Embryonic facial prominence (tissue), 1 donor: Measurements from ENCODE around the gene TMEM79.
A peak's percentile ranks its signal among the peaks of the same experiment; 100 is the strongest.

ENCODE experiments used
- DNase-seq: peaks from one replicate; pipeline ENCODE4 v3.0.0-alpha.2; 2016; ENCODE audit errors: extremely low spot score

TMEM79 gene

DNA sequence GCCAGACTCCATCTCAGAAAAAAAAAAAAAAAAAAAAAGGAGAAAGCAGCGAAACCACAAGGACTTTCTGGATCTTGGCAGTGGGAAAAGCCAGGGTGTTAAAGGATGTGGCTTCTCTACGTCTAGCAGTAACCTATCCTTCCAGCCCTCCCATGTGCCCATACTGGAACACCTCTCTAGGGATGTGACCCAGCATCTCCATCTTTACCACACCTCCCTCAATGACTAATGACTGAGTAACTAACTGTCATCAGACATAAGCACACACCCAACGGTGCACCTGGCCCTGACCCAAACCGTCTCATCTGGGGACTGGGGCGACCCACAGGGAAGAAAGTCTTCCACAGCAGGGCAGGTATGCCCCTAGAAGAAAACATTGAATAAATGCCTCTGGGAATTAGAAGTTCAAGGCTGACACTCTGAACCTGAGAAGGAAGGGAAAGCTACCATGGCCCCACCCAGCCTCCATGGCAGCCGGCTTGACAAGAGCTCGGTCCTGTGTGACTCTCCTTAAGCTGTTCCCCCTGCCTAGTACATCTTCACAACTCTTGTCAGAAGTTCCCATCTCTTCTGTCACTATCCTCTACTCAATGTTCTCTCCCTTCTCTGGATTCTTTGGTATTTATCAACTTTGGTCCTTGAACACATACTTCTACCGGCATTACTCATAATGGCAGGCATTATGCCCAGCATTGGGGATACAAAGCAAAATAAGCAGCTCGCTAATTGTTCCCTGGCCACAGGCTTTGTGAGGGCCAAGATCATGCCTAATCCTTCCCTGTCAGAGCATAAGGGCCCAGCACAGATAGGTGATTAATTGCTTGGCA is 21.5 kb upstream of the TMEM79 start:
- DNase-seq, result no peak

DNA sequence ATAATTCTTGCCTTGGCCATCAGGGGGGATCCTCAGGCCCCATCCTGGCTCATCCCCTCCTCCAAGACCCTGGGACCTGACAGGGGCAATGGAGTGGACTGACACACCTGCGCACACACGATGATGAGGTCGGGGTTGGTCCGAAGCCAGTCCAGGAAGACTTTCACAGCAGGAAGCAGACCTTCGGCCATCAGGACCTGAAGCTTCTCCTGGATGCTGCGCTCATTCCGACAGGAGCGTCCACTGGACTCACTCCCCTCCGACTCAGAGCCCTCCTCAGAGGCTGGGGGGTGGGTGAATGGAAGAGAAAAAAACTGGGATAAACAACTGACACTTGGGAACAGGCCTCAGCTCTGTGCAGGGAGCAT is 20.9 kb upstream of the TMEM79 start:
- DNase-seq, result no peak

DNA sequence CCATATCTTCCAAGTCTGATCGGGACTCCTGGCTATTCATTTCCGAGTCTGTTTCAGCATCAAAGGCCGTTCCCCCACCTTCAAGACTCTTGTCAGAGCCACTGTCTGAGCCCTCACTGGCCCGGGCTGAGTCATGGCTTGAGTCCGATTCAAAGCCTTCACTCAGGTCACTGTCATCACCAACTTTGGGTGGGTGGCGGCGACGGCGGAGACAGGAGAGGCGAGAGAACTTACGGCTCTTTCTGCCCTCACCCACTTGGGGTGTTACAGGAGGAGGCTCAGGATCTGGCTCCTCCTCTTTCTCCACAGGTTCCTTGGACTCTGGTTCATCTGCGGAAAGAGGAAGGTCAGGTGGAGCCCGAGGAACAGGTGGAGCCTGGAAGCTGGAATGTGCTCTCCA is 18.1 kb upstream of the TMEM79 start:
- no peak for DNase-seq

DNA sequence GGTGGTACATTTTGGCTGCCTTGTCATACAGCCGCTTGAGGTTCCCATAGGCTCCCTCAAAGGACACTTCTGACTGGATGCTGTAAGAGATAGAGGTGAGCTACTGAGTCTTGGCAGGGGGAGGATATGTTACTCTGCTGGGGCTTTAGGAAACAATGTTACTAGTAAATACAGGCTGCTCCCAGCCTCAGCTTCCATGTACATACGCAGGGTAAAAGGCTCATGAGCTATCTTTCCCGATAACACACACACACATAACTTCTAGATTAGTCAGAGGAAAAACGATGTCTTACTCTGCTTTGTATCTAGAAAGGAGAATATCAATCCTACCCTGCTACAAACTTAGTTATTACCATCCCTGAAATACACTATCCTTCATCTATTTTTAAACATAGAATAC is 15.8 kb upstream of the TMEM79 start:
- no peak for DNase-seq

DNA sequence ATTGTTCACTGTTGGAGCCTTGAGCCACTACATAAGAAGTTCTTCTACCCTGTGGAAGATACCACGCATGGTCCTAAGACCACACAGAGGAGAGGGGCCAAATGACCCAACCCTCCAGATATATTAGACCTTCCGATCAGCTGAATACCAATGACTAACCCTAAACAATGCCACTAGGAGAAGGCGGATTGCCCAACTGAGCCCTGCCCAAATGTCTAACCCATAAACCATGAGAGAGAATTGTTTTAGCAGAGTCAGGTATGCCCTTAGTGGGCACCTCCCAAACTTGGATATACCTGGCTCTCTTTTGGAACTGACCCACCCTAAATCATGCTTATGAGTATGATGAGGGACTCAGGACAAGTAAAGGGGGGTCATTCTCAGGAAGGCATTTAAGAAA is 13.8 kb upstream of the TMEM79 start:
- no peak for DNase-seq

DNA sequence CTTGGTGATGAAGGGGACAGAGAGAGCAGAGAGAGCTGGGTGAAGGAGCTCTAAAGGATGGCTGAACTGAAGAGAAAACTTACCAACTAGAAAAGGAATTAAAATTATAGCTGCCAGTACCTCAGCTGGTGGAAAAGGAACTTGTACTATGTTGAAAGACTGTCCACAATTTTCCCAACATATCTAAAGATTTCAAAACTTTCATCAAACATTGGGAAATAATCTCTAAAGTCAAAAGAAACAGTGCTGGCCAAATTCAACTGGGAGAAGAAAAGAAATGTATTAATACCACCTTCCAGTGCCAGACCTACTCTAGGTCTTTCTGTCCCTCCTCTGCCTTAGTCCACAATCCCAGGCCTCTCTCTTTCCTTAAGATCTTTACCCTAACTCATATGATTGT is 7.6 kb upstream of the TMEM79 start:
- DNase-seq, result no peak

DNA sequence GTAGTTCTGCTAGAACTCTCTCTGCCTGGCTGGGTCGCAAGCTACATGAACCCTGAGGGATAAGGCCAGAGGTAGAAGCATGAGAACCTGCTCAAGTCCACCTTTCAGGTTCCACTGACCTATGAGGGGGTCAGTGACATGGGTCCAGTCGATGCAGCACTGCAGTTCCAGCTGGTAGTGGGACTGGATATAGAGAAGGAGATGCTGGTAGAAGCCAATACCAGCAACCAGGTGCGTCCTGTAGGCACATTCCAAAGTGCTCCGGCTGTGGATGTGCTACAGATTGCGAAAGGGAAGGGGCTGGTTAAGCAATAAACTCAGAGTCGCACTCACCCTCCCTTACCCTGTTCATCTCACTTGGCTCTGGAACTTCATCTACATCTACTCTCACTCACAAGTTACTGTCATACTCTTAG is 7.2 kb upstream of the TMEM79 start:
- DNase-seq, result no peak

DNA sequence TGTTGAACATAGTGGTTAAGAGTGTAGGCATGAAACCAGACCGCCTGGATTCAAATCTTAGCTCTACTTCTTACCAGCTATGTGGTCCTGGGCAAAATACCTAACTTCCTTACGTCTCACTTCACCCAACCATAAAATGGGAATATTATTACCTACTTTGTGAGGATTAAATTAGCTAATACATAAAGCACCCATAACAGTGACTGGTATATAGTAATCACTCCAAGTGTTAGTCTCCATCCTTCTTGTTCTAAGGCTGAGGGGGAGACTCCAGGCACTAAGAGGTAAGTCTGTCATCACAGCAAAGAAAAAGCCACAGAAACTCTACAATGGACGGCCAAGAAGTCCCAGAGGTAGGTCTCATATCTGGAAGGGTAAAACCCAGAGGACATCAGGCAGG is 4.3 kb upstream of the TMEM79 start:
- no peak for DNase-seq

DNA sequence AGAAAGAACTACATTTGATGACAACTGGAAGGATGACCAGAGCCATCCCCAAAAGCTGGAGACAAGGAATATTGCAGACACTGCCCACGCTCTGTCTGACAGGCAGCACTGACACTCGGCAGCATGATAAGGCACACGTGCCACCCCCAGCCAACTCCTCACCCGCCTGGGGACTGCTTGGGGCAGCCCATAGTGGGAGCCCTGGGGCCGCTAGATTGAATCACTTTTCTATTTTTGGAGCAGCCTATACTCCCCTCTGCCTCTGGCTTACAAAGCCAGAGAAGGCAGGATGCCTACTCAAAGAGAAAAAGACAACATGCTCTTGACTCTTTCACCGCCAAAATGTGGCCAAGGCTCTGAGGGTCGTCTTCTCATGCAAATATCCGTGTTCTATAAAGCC is 2.8 kb upstream of the TMEM79 start:
- DNase-seq, result no peak

DNA sequence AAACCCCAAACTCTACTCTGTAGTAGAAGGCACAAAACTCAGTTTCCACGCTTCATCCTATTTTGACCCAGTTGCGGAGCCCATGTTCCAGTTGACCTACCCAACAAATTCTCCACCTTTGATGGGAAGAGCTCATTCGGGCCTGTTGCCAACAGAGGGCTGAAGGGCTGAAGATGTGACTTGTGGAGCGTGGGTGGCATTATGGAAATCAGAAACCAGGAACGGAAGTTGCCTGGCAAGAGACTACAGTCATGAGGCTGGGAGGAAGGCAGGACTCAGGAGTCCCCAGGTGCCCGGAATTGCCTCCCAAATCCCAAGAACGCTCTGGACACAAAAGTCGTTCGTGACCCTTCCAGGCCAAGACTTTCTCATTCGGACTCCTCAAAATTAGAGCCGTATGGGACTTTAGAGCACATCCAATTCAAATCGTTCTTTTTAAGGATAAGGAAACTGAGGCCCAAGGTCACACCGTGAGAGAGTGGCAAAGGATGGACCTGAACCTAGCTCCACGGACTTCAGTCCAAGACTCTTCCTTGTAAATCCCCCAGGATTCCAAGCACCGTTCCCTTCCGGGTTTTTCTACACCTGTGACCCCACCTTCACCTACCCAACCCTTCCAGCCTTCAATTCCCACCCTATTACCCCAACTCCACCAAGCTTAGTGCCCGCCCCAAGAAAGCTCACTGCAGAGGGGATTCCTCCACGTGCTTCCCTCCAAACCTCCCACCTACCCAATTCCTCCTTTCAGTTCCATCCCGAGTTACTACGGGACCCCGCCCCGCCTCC is 2.2 kb upstream of the TMEM79 start:
- no peak for DNase-seq

DNA sequence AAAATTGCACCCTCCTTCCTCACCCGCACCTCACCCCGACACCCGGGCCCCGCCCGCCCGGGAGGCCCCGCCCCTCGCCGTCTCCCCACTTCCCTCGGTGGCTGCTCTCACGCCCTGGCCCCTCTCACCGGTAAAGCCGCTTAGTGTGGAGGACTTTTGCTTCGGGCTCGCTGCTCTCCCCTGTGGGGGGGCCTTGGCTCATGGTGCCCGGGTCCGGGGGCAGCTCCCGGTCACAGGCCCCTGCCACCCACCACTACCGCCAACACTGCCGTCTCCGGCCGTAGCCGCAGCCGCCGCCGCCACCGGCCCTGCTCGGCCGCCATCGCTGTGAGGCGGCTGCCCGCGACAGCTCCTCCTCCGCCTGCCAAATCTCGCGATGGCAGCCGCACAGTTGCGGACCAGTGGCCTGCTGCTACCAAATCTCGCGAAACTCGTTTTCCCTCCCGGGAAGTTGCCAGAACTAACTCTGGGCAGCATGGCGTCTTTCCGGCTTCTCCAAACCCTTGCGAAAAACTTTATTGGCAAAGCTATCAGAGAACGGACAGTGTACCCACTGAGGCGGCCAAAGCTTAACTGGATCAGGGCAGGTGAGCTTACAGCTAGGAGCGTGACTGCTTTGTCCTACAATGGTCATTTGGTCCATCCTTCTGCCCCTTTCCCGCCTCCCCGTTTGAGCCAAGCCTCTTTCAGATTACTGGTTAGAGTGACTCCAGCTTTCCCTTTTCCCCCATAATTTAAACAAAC is 1.5 kb upstream of the TMEM79 start, which contains the start of gene SMG5:
SMG5 (minus strand) TSS at position 347 of the 744 bp plus-strand sequence; CDS start at position 202, 145 bp downstream.
- DNase-seq, result peak; percentile 97

DNA sequence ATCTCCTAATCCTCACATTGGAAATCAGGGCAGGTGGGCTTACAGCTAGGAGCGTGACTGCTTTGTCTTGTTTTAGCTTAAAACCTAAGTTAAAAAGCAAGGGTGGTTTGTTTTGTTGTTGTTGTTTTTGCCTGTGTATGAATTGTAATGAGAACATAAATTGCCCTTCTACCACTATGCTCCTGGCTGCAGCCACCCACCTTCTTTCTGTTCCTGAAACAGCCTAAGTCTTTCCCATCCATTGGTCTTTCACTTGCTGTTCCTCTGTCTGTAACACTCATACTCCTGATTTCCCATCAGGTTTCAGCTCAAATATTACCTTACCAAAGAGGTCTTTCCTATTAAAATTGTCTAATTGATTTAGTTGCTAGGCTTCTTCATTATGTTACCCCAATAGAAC is 604 bp upstream of the TMEM79 start:
- no peak for DNase-seq

DNA sequence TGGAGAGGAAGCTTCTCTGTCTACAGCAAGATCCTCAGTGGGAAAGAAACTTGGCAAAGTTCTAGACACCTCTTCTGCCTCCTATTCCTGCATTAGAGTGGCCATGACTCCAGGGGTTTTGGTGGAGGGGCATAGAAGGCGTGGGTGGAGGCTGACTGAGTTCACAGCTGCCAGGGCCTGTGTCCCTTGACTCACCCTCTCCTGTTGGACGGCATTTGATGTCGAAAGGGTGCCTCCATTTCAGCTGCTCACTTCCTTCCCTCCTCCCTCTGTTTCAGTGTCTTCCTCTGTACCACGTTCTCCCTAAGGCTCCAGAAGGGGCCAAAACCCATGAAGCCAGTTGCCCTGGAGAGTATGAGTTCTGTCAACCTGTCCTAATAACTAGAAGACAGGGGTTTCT is 632 bp downstream of the TMEM79 start:
- DNase-seq, result no peak

DNA sequence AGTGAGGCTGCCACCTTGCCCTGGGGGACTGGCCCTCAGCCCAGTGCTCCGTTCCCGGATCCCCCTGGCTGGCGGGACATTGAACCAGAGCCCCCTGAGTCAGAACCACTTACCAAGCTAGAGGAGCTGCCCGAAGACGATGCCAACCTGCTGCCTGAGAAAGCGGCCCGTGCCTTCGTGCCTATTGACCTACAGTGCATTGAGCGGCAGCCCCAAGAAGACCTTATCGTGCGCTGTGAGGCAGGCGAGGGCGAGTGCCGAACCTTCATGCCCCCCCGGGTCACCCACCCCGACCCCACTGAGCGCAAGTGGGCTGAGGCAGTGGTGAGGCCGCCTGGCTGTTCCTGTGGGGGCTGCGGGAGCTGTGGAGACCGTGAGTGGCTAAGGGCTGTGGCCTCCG is 1.3 kb downstream of the TMEM79 start:
- no peak for DNase-seq

DNA sequence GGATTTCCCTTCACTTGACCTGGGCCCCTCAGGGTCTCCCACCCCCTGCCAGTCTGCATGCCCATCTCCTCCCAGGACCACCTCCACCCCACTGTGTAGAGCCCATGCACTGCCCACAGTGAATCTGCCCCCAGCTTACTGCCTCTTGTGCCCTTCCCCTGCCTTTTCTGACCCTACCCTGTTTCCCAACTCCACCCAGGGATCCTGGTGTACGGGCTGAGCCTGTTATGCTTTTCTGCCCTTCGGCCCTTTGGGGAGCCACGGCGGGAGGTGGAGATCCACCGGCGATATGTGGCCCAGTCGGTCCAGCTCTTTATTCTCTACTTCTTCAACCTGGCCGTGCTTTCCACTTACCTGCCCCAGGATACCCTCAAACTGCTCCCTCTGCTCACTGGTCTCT is 1.9 kb downstream of the TMEM79 start:
- no peak for DNase-seq

DNA sequence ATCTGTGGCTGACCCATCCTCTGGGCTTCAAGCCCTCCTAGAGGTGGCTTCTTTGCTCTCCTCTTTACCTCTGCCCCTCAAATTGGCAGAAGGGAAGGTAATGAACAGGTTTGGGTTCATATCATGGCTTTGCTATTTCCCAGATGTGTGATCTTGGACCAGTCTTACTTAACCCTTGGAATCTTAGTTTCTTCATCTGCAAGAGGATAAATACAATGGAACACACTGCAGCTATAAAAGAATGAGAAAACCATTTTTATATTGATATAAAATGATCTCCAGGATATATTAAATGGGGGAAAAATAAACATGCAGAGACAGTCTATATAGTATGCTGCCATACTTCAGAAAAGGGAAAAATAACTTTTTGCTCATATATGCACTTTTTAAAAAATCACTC is 5.7 kb downstream of the TMEM79 start:
- DNase-seq, result no peak

DNA sequence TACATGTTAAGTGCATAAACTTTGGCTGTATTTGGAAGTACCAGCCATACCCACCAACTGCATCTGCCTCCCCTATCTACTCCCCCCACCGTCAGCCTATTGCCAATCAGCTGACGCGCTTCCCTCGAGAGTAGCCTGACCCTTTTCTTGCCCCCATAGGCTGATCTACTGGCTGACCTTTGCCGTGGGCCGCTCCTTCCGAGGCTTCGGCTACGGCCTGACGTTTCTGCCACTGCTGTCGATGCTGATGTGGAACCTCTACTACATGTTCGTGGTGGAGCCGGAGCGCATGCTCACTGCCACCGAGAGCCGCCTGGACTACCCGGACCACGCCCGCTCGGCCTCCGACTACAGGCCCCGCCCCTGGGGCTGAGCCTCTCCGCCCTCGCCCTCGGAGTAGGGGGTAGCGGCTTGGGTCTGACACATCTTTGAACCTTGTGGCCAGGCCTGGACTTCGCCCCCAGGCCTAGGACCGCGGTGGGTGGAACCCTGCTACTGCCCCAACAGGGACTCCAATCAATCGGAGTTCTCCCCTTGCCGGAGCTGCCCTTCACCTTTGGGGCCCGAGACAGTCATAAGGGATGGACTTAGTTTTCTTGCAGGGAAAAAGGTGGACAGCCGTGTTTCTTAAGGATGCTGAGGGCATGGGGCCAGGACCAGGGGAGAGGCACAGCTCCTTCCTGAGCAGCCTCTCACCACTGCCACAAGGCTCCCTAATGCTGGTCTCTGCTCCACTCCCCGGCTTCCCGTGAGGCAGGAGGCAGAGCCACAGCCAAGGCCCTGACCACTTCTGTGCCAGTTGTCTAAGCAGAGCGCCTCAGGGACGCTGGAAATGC is 7.3 kb downstream of the TMEM79 start:
- DNase-seq, result no peak

DNA sequence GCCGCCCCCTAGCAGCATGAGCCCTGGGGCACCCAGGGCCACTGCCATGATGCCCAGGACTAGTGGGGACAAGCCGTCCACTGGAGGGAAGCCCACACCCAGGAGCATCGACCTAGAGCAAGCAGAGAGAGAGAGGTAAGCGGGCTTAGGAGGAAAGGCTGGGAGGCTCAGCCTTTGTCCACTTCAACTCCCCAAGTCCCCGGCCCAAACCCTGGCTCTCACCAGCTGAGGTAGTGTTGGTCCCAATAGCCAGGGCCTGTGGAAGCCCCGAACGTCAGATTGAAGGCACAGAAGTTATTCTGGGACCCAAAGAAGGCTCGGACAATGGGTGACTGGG is 8.9 kb downstream of the TMEM79 start:
- DNase-seq, result no peak

DNA sequence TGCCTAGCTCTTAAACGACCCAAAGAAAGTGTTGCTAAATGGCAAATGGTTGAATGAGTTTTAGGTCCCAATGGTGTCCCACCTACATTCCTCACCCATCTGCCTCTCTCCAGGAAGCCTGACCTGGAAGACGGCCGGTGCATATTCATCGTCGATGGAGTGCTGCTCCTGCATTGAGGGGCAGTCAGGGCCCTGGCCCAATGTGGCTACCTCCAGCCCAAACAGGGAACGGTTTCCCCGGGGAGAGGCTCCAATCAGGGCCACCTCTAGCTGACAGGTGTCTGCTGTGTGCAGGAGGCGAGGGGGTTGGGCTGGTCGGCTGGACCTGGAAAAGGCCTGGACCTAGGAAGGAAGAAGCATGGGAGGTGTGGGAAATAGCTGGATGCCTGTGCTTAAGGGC is 9.8 kb downstream of the TMEM79 start:
- DNase-seq, result no peak

DNA sequence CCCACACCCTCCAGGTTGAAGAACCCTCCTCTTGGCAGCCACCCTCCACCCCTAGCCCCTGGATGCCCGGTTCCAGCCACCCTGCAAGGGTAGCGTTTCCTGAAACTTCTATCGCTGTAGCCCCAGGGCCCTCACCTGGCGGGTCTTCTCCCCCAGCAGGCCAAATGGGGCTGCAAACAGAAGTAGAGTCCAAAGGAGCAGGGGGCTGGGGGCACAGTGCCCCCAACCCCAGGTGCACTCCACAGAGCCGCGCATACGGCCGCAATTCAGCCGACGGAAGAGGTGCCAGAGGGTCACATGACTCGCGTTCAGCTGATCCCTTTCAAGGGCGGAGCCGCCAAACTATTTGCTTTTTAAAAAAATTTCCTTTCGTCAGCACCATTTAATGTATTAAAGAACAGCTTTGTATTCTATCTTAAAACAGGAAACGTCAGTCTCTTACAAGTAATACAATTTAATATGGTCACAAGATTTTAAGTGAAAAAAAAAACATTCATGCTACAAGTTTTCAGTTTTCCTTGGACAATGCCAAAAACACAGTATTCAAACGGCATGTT is 11.3 kb downstream of the TMEM79 start, which contains the start of gene GLMP:
GLMP (minus strand) TSS at position 289 of the 557 bp plus-strand sequence; CDS start at position 255, 34 bp downstream.
- DNase-seq, result peak; percentile 70

DNA sequence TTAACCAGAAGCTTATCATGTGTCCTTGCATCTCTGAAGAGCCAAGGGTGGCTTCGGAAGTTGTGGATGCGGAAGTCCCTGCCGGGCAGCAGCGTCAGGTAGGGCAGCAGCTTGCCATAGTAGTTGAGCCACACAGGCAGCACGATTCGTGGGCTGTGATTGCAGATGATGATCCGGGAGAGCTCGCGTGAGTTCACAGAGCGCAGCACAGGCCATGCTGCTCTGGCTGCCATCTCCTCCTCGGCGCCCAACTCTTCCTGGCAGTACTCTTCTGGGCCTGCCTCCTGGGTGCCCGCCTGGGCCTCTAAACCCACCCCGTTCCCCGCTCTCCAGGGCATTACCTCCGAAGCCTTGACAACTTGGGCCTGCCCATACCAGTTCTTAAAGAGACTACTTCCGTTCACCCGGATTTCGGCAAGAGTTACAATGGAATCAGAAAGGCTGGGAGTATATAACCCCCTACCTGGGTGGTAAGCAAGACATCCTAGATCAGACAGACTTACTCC is 14.8 kb downstream of the TMEM79 start, which contains the start of gene VHLL:
VHLL (minus strand) TSS at position 456 of the 506 bp plus-strand sequence; CDS start at position 338, 118 bp downstream.
- no peak for DNase-seq
